Stimulated activated memory B cell treated with anti-CD40 and anti-IgM and Interleukin-4, amounts not matched to agents 10 μg/mL and 1 μg/mL and 100 μg/mL, for 72 hours (primary cell): ENCODE data around the gene SLC35B4.
A peak's percentile ranks its signal among the peaks of the same experiment; 100 is the strongest.

Experiments used
- ATAC-seq: fragments of 150-1000 bp; cut with Tn5 transposase; 2 replicates; pipeline ENCODE4 v1.10.0; 2021
- H3K27ac Mint-ChIP-seq: one replicate; pipeline ENCODE4 v1.8.0; 2022; ENCODE audit warnings: mild to moderate bottlenecking, mixed read lengths
- H3K27me3 Mint-ChIP-seq: one replicate; pipeline ENCODE4 v1.8.0; 2022; ENCODE audit warnings: mixed read lengths
- H3K36me3 Mint-ChIP-seq: one replicate; pipeline ENCODE4 v1.8.0; 2022; ENCODE audit warnings: mixed read lengths
- H3K4me1 Mint-ChIP-seq: one replicate; pipeline ENCODE4 v1.8.0; 2022; ENCODE audit warnings: mixed read lengths
- H3K4me3 Mint-ChIP-seq: one replicate; pipeline ENCODE4 v1.8.0; 2022; ENCODE audit warnings: mild to moderate bottlenecking, moderate library complexity, mixed read lengths
- H3K9me3 Mint-ChIP-seq: one replicate; pipeline ENCODE4 v1.8.0; 2022; ENCODE audit warnings: mixed read lengths

SLC35B4 gene

GRCh38 chr7:134289423-134289822 lies 27.3 kb downstream of the SLC35B4 start:
- Mint-ChIP-seq H3K9me3 (no peaks in the 10 kb centered on the region), H3K4me1 (peaks cover 12% of the 10 kb centered on the region), H3K27ac (no peak overlapping the region), H3K27me3 (no peaks in the 10 kb centered on the region), H3K36me3 (peaks cover 14% of the 10 kb centered on the region), H3K4me3 (no peak overlapping the region)
- no peak for ATAC-seq

DNA sequence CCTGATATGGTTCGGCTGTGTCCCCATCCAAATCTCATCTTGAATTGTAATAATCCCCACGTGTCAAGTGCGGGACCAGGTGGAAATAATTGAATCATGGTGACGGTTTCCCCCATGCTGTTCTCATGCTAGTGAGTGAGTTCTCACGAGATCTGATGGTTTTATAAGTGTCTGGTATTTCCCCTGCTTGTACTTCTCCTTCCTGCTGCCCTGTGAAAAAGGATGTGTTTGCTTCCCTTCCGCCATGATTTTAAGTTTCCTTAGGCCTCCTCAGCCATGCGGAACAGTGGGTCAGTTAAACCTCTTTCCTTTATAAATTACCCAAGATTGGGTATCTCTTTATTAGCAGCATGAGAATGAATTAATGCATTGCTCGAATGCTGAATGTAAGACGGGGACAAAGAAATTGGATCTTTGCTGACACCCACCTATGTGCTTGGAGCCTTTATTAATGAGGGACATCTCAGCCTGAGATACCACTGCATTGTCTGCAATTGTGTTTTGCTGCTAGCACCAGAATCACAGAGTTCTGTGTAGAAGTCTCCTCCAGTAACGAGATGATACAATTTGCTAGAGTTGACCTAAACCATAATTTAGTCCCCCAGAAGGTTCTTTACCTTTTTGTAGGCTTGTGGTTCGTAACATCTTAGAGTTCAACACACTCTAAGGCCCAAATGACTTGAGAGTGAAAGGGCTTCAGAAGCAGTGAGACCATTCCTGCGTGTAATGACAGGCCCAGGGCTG lies 28.6 kb downstream of the SLC35B4 start:
- no peak for ATAC-seq
- Mint-ChIP-seq H3K9me3 (no peaks in the 10 kb centered on the region), H3K27me3 (no peaks in the 10 kb centered on the region), H3K36me3 (peaks cover 8% of the 10 kb centered on the region), H3K4me3 (no peak overlapping the region), H3K27ac (no peak overlapping the region), H3K4me1 (peaks cover 5% of the 10 kb centered on the region)

- no peaks in the 10 kb centered on the region for H3K36me3 Mint-ChIP-seq
- H3K9me3 Mint-ChIP-seq = no peaks in the 10 kb centered on the region
- H3K27me3 Mint-ChIP-seq = peaks cover 9% of the 10 kb centered on the region
- H3K4me1 Mint-ChIP-seq = no peaks in the 10 kb centered on the region
- no peak overlapping the region for H3K27ac Mint-ChIP-seq
- ATAC-seq = no peak
- no peak overlapping the region for H3K4me3 Mint-ChIP-seq
These were observed 31.8 kb downstream of the SLC35B4 start for GRCh38 chr7:134284952-134285351.

DNA sequence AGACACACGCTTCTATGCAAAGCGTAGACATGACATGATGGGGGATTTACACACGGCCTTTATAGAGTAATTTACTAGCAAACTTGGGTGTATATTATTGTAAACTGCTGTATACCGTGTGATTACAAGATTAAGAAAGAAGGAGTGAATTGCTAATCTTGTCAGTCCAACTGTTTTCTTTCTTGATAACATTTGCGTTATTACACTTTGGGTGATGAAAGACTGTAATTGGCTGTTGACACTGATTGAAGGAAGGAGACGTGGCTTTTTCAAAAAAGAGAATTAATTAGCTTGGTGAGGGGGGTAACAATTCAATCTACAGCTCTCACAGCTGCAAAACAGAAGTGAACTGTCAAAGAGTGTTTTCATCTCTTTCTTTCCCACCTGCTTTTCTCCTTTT lies 32.7 kb downstream of the SLC35B4 start:
- Mint-ChIP-seq H3K4me1 (no peaks in the 10 kb centered on the region), H3K9me3 (no peaks in the 10 kb centered on the region), H3K27me3 (peaks cover 18% of the 10 kb centered on the region), H3K4me3 (no peak overlapping the region), H3K27ac (no peak overlapping the region), H3K36me3 (no peaks in the 10 kb centered on the region)
- no peak for ATAC-seq

- Mint-ChIP-seq H3K27ac (no peak overlapping the region), H3K9me3 (no peaks in the 10 kb centered on the region), H3K36me3 (no peaks in the 10 kb centered on the region), H3K4me3 (no peak overlapping the region), H3K27me3 (peaks cover 26% of the 10 kb centered on the region), H3K4me1 (no peaks in the 10 kb centered on the region)
- no peak for ATAC-seq
These were observed 36.2 kb downstream of the SLC35B4 start for GRCh38 chr7:134280508-134280907.

- no peak overlapping the region for H3K4me3 Mint-ChIP-seq
- H3K4me1 Mint-ChIP-seq = no peaks in the 10 kb centered on the region
- no peaks in the 10 kb centered on the region for H3K36me3 Mint-ChIP-seq
- peaks cover 32% of the 10 kb centered on the region for H3K27me3 Mint-ChIP-seq
- ATAC-seq = no peak
- H3K9me3 Mint-ChIP-seq = no peaks in the 10 kb centered on the region
- no peak overlapping the region for H3K27ac Mint-ChIP-seq
These were observed 36.8 kb downstream of the SLC35B4 start for GRCh38 chr7:134279898-134280297.

- Mint-ChIP-seq H3K27ac (no peak overlapping the region), H3K4me3 (no peak overlapping the region), H3K36me3 (no peaks in the 10 kb centered on the region), H3K27me3 (peaks cover 35% of the 10 kb centered on the region), H3K4me1 (no peaks in the 10 kb centered on the region), H3K9me3 (no peaks in the 10 kb centered on the region)
- ATAC-seq = no peak
These were observed 37.4 kb downstream of the SLC35B4 start for GRCh38 chr7:134279336-134279735.

DNA sequence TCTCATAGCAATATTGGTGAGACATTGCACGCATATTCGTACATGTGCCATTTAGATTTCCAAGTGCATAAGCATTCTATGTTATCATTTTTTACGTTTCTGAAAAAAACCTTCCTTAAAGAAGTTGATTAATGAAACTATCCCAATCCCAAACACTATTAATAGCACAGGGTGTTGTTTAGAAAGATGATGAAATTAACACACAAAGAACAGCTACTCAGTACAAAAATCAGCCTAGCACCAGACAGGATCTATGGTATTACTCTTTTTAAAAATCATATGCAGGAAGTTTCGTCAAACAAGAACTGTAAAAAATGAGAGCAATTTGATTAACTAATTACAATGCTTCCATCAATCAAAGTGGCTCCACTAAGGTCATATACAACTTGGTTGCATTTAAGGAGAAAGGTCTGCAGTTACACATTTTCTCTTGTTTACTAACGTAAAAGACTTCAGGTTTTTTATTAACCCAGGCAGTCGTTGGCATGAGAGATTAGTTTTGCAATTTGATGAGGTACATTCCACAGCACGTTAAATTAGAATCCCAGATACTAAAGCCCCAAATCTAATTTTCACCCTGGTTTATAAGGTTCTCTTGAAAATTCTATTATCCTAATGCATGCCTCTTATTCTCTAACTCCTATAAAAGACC lies 38.1 kb downstream of the SLC35B4 start:
- H3K9me3 Mint-ChIP-seq = no peaks in the 10 kb centered on the region
- peaks cover 35% of the 10 kb centered on the region for H3K27me3 Mint-ChIP-seq
- H3K4me1 Mint-ChIP-seq = no peaks in the 10 kb centered on the region
- H3K36me3 Mint-ChIP-seq = no peaks in the 10 kb centered on the region
- no peak for ATAC-seq
- no peak overlapping the region for H3K4me3 Mint-ChIP-seq
- no peak overlapping the region for H3K27ac Mint-ChIP-seq

GRCh38 chr7:134276951-134277350 lies 39.8 kb downstream of the SLC35B4 start:
- Mint-ChIP-seq H3K27me3 (peaks cover 39% of the 10 kb centered on the region), H3K36me3 (no peaks in the 10 kb centered on the region), H3K9me3 (peaks cover under 1% of the 10 kb centered on the region), H3K4me1 (no peaks in the 10 kb centered on the region), H3K27ac (no peak overlapping the region), H3K4me3 (no peak overlapping the region)
- no peak for ATAC-seq

- H3K4me1 Mint-ChIP-seq = no peaks in the 10 kb centered on the region
- no peak overlapping the region for H3K27ac Mint-ChIP-seq
- H3K4me3 Mint-ChIP-seq = no peak overlapping the region
- H3K27me3 Mint-ChIP-seq = no peaks in the 10 kb centered on the region
- H3K36me3 Mint-ChIP-seq = peaks cover 10% of the 10 kb centered on the region
- H3K9me3 Mint-ChIP-seq = peaks cover 13% of the 10 kb centered on the region
- ATAC-seq = no peak
These were observed 54.4 kb downstream of the SLC35B4 start for GRCh38 chr7:134262322-134262721.

GRCh38 chr7:134255814-134256213 lies 60.9 kb downstream of the SLC35B4 start:
- Mint-ChIP-seq H3K36me3 (no peaks in the 10 kb centered on the region), H3K9me3 (peaks cover 3% of the 10 kb centered on the region), H3K4me1 (no peaks in the 10 kb centered on the region), H3K4me3 (no peak overlapping the region), H3K27ac (no peak overlapping the region), H3K27me3 (no peaks in the 10 kb centered on the region)
- ATAC-seq = no peak

GRCh38 chr7:134254311-134254710 lies 62.4 kb downstream of the SLC35B4 start:
- H3K27ac Mint-ChIP-seq = no peak overlapping the region
- H3K4me3 Mint-ChIP-seq = no peak overlapping the region
- H3K9me3 Mint-ChIP-seq = peaks cover 3% of the 10 kb centered on the region
- ATAC-seq = no peak
- no peaks in the 10 kb centered on the region for H3K4me1 Mint-ChIP-seq
- H3K36me3 Mint-ChIP-seq = no peaks in the 10 kb centered on the region
- H3K27me3 Mint-ChIP-seq = no peaks in the 10 kb centered on the region

GRCh38 chr7:134248196-134248595 lies 68.5 kb downstream of the SLC35B4 start:
- Mint-ChIP-seq H3K27me3 (no peaks in the 10 kb centered on the region), H3K4me3 (no peak overlapping the region), H3K27ac (no peak overlapping the region), H3K9me3 (no peaks in the 10 kb centered on the region), H3K36me3 (no peaks in the 10 kb centered on the region), H3K4me1 (peaks cover 14% of the 10 kb centered on the region)
- no peak for ATAC-seq

DNA sequence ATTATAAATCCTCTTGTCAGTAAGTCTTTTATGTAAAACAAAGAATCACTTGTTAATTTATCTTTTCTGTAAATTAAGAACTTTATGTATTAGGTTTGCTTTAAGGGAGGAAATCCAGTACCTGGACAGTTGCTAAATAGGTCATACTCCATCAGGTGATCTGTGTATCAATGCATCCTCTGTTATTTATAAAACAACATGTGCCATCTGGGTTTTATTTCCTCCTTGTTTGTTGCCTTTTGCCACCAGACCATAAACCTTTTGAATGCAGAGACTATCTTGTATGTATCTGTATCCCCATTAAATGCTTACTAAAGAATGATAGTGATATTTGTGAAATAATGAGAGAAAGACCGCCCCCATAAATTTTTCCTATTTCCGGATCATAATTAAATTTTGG lies 70.0 kb downstream of the SLC35B4 start:
- Mint-ChIP-seq H3K27ac (no peak overlapping the region), H3K9me3 (no peaks in the 10 kb centered on the region), H3K27me3 (no peaks in the 10 kb centered on the region), H3K36me3 (no peaks in the 10 kb centered on the region), H3K4me3 (no peak overlapping the region), H3K4me1 (peaks cover 14% of the 10 kb centered on the region)
- no peak for ATAC-seq

DNA sequence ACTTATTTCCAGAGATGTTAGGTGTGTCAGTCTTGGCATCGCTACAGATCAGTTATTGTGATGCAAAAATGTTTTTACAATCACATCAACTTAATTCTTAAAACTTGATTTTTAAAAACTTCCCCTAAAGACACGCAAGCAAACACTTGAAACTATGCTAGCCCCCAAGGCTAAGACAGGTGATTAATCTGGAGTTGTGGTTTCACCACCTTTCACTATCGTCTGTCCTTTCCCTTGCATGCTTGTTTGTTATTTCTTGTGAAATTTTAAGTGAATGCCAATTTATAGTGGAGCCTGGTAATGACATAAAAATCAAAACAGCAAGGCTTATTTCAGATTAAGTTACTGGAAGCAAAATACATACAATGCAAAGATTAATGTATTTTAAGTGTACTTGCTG lies 70.4 kb downstream of the SLC35B4 start:
- Mint-ChIP-seq H3K36me3 (no peaks in the 10 kb centered on the region), H3K4me1 (peaks cover 14% of the 10 kb centered on the region), H3K27ac (no peak overlapping the region), H3K9me3 (no peaks in the 10 kb centered on the region), H3K27me3 (no peaks in the 10 kb centered on the region), H3K4me3 (no peak overlapping the region)
- ATAC-seq = no peak

DNA sequence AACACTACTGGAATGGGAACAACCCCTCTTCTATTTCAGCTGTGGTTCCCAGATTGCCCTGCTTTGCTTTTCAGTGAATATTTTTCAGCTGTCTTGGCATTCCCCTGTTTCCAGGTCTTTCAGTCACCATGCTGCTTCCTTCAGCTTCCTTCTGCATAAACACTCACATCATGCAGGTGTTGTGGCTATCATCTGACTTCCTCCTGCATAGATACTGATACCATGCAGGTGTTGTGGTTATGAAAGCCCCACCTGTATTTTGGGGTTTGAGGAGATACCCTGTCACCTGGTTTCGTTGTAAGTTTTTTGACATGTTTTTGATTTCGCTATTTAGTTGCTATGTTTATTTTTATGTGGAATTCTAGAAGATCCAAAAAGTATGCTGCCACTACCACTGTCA lies 71.5 kb downstream of the SLC35B4 start:
- Mint-ChIP-seq H3K27me3 (no peaks in the 10 kb centered on the region), H3K36me3 (no peaks in the 10 kb centered on the region)
- ATAC-seq = peak; percentile 58

More for the DNA sequence above, 71.5 kb downstream of the SLC35B4 start:
- Mint-ChIP-seq H3K9me3 (peaks cover 3% of the 10 kb centered on the region), H3K27ac (no peak overlapping the region), H3K4me3 (no peak overlapping the region), H3K4me1 (peaks cover 14% of the 10 kb centered on the region)
